H9 (cell line): ENCODE results near the gene KBTBD12. TPM values are rescaled to one million over a fixed set of nuclear protein-coding genes. Genes with fewer than 3 reads are reported as not detected.

Source experiments
- DNase-seq: peaks from one replicate; pipeline ENCODE4 v3.0.0-alpha.2; 2017
- H2AFZ ChIP-seq: one replicate; pipeline ENCODE4 v1.6.1; 2013; ENCODE audit warnings: mild to moderate bottlenecking, low read length, control low read depth, moderate library complexity
- H2AK5ac ChIP-seq: 2 replicates; pipeline ENCODE4 v1.6.1; 2013; ENCODE audit warnings: low read length, control low read depth, mixed read lengths; ENCODE audit not compliant: insufficient read length
- H2BK120ac ChIP-seq: one replicate; pipeline ENCODE4 v1.6.1; 2013; ENCODE audit warnings: low read depth, mild to moderate bottlenecking, low read length, control low read depth, inconsistent platforms; ENCODE audit not compliant: poor library complexity, severe bottlenecking
- H2BK12ac ChIP-seq: 2 replicates; pipeline ENCODE4 v1.6.1; 2013; ENCODE audit warnings: low read length, control low read depth, mixed read lengths, low read depth; ENCODE audit not compliant: insufficient read length
- H2BK15ac ChIP-seq: 2 replicates; pipeline ENCODE4 v1.6.1; 2013; ENCODE audit warnings: low read depth, low read length, control low read depth
- H2BK20ac ChIP-seq: one replicate; pipeline ENCODE4 v1.6.1; 2013; ENCODE audit warnings: low read depth, mild to moderate bottlenecking, low read length, control low read depth, inconsistent platforms; ENCODE audit not compliant: poor library complexity, severe bottlenecking
- H2BK5ac ChIP-seq: 2 replicates; pipeline ENCODE4 v1.6.1; 2013; ENCODE audit warnings: low read length, control low read depth, mixed read lengths; ENCODE audit not compliant: insufficient read length
- H3K14ac ChIP-seq: 2 replicates; pipeline ENCODE4 v1.6.1; 2013; ENCODE audit warnings: low read length, control low read depth; ENCODE audit not compliant: insufficient read depth
- H3K18ac ChIP-seq: 2 replicates; pipeline ENCODE4 v1.6.1; 2013; ENCODE audit warnings: low read depth, mild to moderate bottlenecking, mixed read lengths, low read length, control low read depth; ENCODE audit not compliant: insufficient read length
- H3K23ac ChIP-seq: 2 replicates; pipeline ENCODE4 v1.6.1; 2013; ENCODE audit warnings: low read length, control low read depth, mixed read lengths, low read depth; ENCODE audit not compliant: insufficient read length
- H3K23me2 ChIP-seq: 2 replicates; pipeline ENCODE4 v1.6.1; 2013; ENCODE audit warnings: low read depth, mild to moderate bottlenecking, mixed read lengths, low read length, control low read depth; ENCODE audit not compliant: insufficient read length, poor library complexity, severe bottlenecking
- H3K27ac ChIP-seq: 2 replicates; pipeline ENCODE4 v1.5.1; 2013; ENCODE audit warnings: low read length, control low read depth, mixed read lengths, low read depth; ENCODE audit not compliant: insufficient read length
- H3K27me3 ChIP-seq: 2 replicates; pipeline ENCODE4 v1.6.1; 2013; ENCODE audit warnings: low read length, control low read depth, inconsistent platforms; ENCODE audit not compliant: insufficient read depth
- H3K4ac ChIP-seq: 2 replicates; pipeline ENCODE4 v1.6.1; 2013; ENCODE audit warnings: low read depth, mild to moderate bottlenecking, control low read depth, inconsistent platforms, low read length, moderate library complexity
- H3K4me1 ChIP-seq: 2 replicates; pipeline ENCODE4 v1.6.1; 2013; ENCODE audit warnings: low read length, control low read depth, inconsistent platforms; ENCODE audit not compliant: insufficient read depth
- H3K4me2 ChIP-seq: 2 replicates; pipeline ENCODE4 v1.6.1; 2013; ENCODE audit warnings: low read length, control low read depth, mixed read lengths; ENCODE audit not compliant: insufficient read length, insufficient read depth
- H3K56ac ChIP-seq: 2 replicates; pipeline ENCODE4 v1.6.1; 2013; ENCODE audit warnings: low read depth, mild to moderate bottlenecking, mixed read lengths, low read length, control low read depth; ENCODE audit not compliant: insufficient read length
- H3K79me1 ChIP-seq: 2 replicates; pipeline ENCODE4 v1.6.1; 2013; ENCODE audit warnings: low read depth, mild to moderate bottlenecking, moderate library complexity, low read length, control low read depth, inconsistent platforms; ENCODE audit not compliant: insufficient read depth, poor library complexity, severe bottlenecking
- H3K79me2 ChIP-seq: 2 replicates; pipeline ENCODE4 v1.6.1; 2013; ENCODE audit warnings: low read length, control low read depth, inconsistent platforms; ENCODE audit not compliant: insufficient read depth
- H3K9ac ChIP-seq: 2 replicates; pipeline ENCODE4 v1.6.1; 2013; ENCODE audit warnings: low read length, control low read depth, mixed read lengths; ENCODE audit not compliant: insufficient read length; ENCODE audit errors: extremely low read depth
- H3K9me3 ChIP-seq: one replicate; pipeline ENCODE4 v1.6.1; 2013; ENCODE audit warnings: low read depth, low read length, inconsistent platforms; ENCODE audit not compliant: control insufficient read depth
- H3T11ph ChIP-seq: one replicate; pipeline ENCODE4 v1.6.1; 2013; ENCODE audit warnings: mild to moderate bottlenecking, low read length, control low read depth, inconsistent platforms
- H4K20me1 ChIP-seq: one replicate; pipeline ENCODE4 v1.6.1; 2013; ENCODE audit not compliant: control insufficient read depth, insufficient read length, insufficient read depth
- H4K5ac ChIP-seq: 2 replicates; pipeline ENCODE4 v1.6.1; 2013; ENCODE audit warnings: low read depth, mild to moderate bottlenecking, mixed read lengths, low read length, control low read depth; ENCODE audit not compliant: insufficient read length
- H4K8ac ChIP-seq: replicated peaks from 2 replicates; pipeline ENCODE4 v1.6.1; 2013; ENCODE audit warnings: low read length, control low read depth, mixed read lengths, low read depth; ENCODE audit not compliant: insufficient read length
- H4K91ac ChIP-seq: 2 replicates; pipeline ENCODE4 v1.6.1; 2013; ENCODE audit warnings: low read depth, mild to moderate bottlenecking, moderate library complexity, mixed read lengths, low read length, control low read depth; ENCODE audit not compliant: insufficient read length
- H3K27ac Mint-ChIP-seq, 3 experiments: 2 replicates in 2 of 3; 3 replicates in 1 of 3; pipeline ENCODE4 v1.8.0; 2020 to 2021; ENCODE audit warnings: mixed read lengths in 3 of 3, mild to moderate bottlenecking in 1 of 3, moderate library complexity in 1 of 3
- H3K27me3 Mint-ChIP-seq: 2 replicates; pipeline ENCODE4 v1.8.0; 2021; ENCODE audit warnings: low read depth, mild to moderate bottlenecking, moderate library complexity, mixed read lengths
- H3K36me3 Mint-ChIP-seq, 3 experiments: 2 replicates in 2 of 3; 3 replicates in 1 of 3; pipeline ENCODE4 v1.8.0; 2020 to 2021; ENCODE audit warnings: low read depth in 3 of 3, mixed read lengths in 3 of 3; ENCODE audit not compliant: insufficient read depth in 1 of 3
- H3K4me1 Mint-ChIP-seq, 2 experiments: 2 replicates each; pipeline ENCODE4 v1.8.0; 2020; ENCODE audit warnings: mixed read lengths in 2 of 2
- H3K4me3 Mint-ChIP-seq, 2 experiments: 2 replicates in 1 of 2; 3 replicates in 1 of 2; pipeline ENCODE4 v1.8.0; 2020 to 2021; ENCODE audit warnings: mild to moderate bottlenecking in 2 of 2, mixed read lengths in 2 of 2, moderate library complexity in 1 of 2
- H3K9me3 Mint-ChIP-seq, 2 experiments: 2 replicates in 1 of 2; 3 replicates in 1 of 2; pipeline ENCODE4 v1.8.0; 2020; ENCODE audit warnings: mild to moderate bottlenecking in 2 of 2, mixed read lengths in 2 of 2, moderate library complexity in 1 of 2
- CTCF ChIP-seq: fragments of 200-600 bp; sonication (generic); conservative IDR thresholded peaks from 3 replicates; pipeline ENCODE4 v1.8.0; 2021; ENCODE audit warnings: antibody characterized with exemption, mild to moderate bottlenecking
- WGBS: extraction: QIAGEN DNeasy Blood & Tissue Kit; methylation state at CpG from one replicate; pipeline ENCODE4 v1.1.7; 2013; ENCODE audit warnings: missing lambda C conversion rate, low lambda C conversion rate, mixed read lengths; ENCODE audit not compliant: insufficient read length; ENCODE audit errors: extremely low coverage; 5-methylcytosine and 5-hydroxymethylcytosine counted together
- total RNA-seq: library from RNA; stranded (reverse); gene quantifications from 2 replicates; pipeline ENCODE4 v1.2.1, GENCODE V29; 2021

KBTBD12 gene
- total RNA-seq, 1 experiment from 2014 or later: not detected

- H3K4me3 Mint-ChIP-seq: no peak overlapping the region
- no peak overlapping the region for H3K27ac ChIP-seq
Measured at GRCh38 chr3:127923611-127924010, 8.6 kb downstream of the KBTBD12 start.

More at GRCh38 chr3:127923611-127924010, 8.6 kb downstream of the KBTBD12 start:
- H2AFZ ChIP-seq: no peak overlapping the region
- TF ChIP-seq CTCF: no peak
- no peak overlapping the region for H3K9ac ChIP-seq
- no peaks in the 10 kb centered on the region; the same call in 1 of the 2 replicates for H3K4me1 ChIP-seq
- H3K79me1 ChIP-seq: no peaks in the 10 kb centered on the region
- Mint-ChIP-seq H3K36me3 (no peaks in the 10 kb centered on the region), H3K27ac (no peak overlapping the region), H3K4me1 (peaks cover 0 to 6% of the 10 kb centered on the region in 2 experiments; a peak in 1 of 4 replicates), H3K27me3 (peaks cover 5% of the 10 kb centered on the region), H3K9me3 (no peaks in the 10 kb centered on the region)
- H3K79me2 ChIP-seq: no peaks in the 10 kb centered on the region
- no peak overlapping the region for H2BK5ac ChIP-seq
- H3K4ac ChIP-seq: no peak overlapping the region
- no peak for DNase-seq
- no peak overlapping the region for H3K23ac ChIP-seq
- no peak overlapping the region for H4K8ac ChIP-seq
- no peak overlapping the region for H2BK15ac ChIP-seq
- no peaks in the 10 kb centered on the region for H3K23me2 ChIP-seq
- H2BK12ac ChIP-seq: no peak overlapping the region
- H2BK120ac ChIP-seq: no peak overlapping the region
- H3K27me3 ChIP-seq: no peaks in the 10 kb centered on the region
- no peak overlapping the region for H3K14ac ChIP-seq
- no peak overlapping the region for H3K4me2 ChIP-seq
- no peak overlapping the region for H4K91ac ChIP-seq
- H4K20me1 ChIP-seq: no peaks in the 10 kb centered on the region
- H3T11ph ChIP-seq: no peak overlapping the region
- H4K5ac ChIP-seq: no peak overlapping the region
- H3K9me3 ChIP-seq: no peaks in the 10 kb centered on the region
- no peak overlapping the region for H3K18ac ChIP-seq
- no peak overlapping the region for H2AK5ac ChIP-seq
- H3K56ac ChIP-seq: no peak overlapping the region
- no CpG with 5 or more reads among the region's 4 CpGs for WGBS
- H2BK20ac ChIP-seq: no peak overlapping the region
